Chondrocyte (in vitro differentiated cells): Measurements from ENCODE around the gene FNDC11. TPM values are rescaled to one million over a fixed set of nuclear protein-coding genes. Genes with fewer than 3 reads are reported as not detected.
"Not testable (repeated sequence)": the region's sequence is repeated elsewhere in the genome, so short reads cannot be mapped to it uniquely, and the experiment has no call there.

Experiments used
- DNase-seq: peaks from one replicate; pipeline ENCODE4 v3.0.0; 2021; ENCODE audit warnings: mixed read lengths, low spot score
- H3K27ac Mint-ChIP-seq: one replicate; pipeline ENCODE4 v1.8.0; 2021; ENCODE audit warnings: mild to moderate bottlenecking, moderate library complexity, mixed read lengths; ENCODE audit not compliant: unreplicated experiment
- H3K27me3 Mint-ChIP-seq: 2 replicates; pipeline ENCODE4 v1.8.0; 2021; ENCODE audit warnings: low read depth, mixed read lengths
- H3K36me3 Mint-ChIP-seq: 2 replicates; pipeline ENCODE4 v1.8.0; 2021; ENCODE audit warnings: low read depth, mixed read lengths
- H3K4me1 Mint-ChIP-seq: 2 replicates; pipeline ENCODE4 v1.8.0; 2021; ENCODE audit warnings: low read depth, mild to moderate bottlenecking, mixed read lengths
- H3K4me3 Mint-ChIP-seq: one replicate; pipeline ENCODE4 v1.8.0; 2021; ENCODE audit warnings: mild to moderate bottlenecking, moderate library complexity, mixed read lengths; ENCODE audit not compliant: unreplicated experiment
- H3K9me3 Mint-ChIP-seq: 2 replicates; pipeline ENCODE4 v1.8.0; 2021; ENCODE audit warnings: low read depth, mixed read lengths
- CTCF ChIP-seq: fragments of 200-600 bp; sonication (generic); IDR thresholded peaks from 2 replicates; pipeline ENCODE4 v1.5.0; 2021; ENCODE audit warnings: antibody characterized with exemption, mild to moderate bottlenecking, moderate library complexity
- total RNA-seq: library from RNA; stranded (reverse); gene quantifications from 3 replicates; pipeline ENCODE4 v1.2.1, GENCODE V29; 2021

The FNDC11 gene
- total RNA-seq, 1 donor from 2014 or later: 0.25 TPM

GRCh38 chr20:63598479-63599395 is 44.8 kb downstream of the FNDC11 start:
- no peak for TF ChIP-seq CTCF
- no peaks in the 10 kb centered on the region for H3K27me3 Mint-ChIP-seq

GRCh38 chr20:63599396-63600050 is 45.6 kb downstream of the FNDC11 start:
- no peak overlapping the region for H3K27ac Mint-ChIP-seq
- peak; percentile 68 for DNase-seq

More at GRCh38 chr20:63598479-63599395, 44.8 kb downstream of the FNDC11 start:
- Mint-ChIP-seq H3K36me3 (peaks cover 13% of the 10 kb centered on the region), H3K4me3 (no peak overlapping the region), H3K27ac (no peak overlapping the region), H3K9me3 (no peaks in the 10 kb centered on the region), H3K4me1 (no peaks in the 10 kb centered on the region)
- peak; percentile 87 for DNase-seq

GRCh38 chr20:63601679-63602078 is 47.7 kb downstream of the FNDC11 start:
- not testable (repeated sequence) for H3K4me1 Mint-ChIP-seq, H3K27ac Mint-ChIP-seq

More at GRCh38 chr20:63599396-63600050, 45.6 kb downstream of the FNDC11 start:
- H3K4me3 Mint-ChIP-seq: no peak overlapping the region
- H3K27me3 Mint-ChIP-seq: no peaks in the 10 kb centered on the region
- no peak for TF ChIP-seq CTCF
- peaks cover 13% of the 10 kb centered on the region for H3K36me3 Mint-ChIP-seq
- no peaks in the 10 kb centered on the region for H3K9me3 Mint-ChIP-seq
- no peaks in the 10 kb centered on the region for H3K4me1 Mint-ChIP-seq

GRCh38 chr20:63602321-63602720 is 48.4 kb downstream of the FNDC11 start:
- TF ChIP-seq CTCF: no peak
- no peak overlapping the region for H3K4me3 Mint-ChIP-seq
- no peaks in the 10 kb centered on the region for H3K4me1 Mint-ChIP-seq
- H3K27ac Mint-ChIP-seq: no peak overlapping the region
- peaks cover 10% of the 10 kb centered on the region for H3K36me3 Mint-ChIP-seq
- H3K9me3 Mint-ChIP-seq: no peaks in the 10 kb centered on the region
- H3K27me3 Mint-ChIP-seq: no peaks in the 10 kb centered on the region
- peak; percentile 34 for DNase-seq

More at GRCh38 chr20:63601679-63602078, 47.7 kb downstream of the FNDC11 start:
- not testable (repeated sequence) for H3K4me3 Mint-ChIP-seq, H3K27me3 Mint-ChIP-seq, H3K36me3 Mint-ChIP-seq, H3K9me3 Mint-ChIP-seq
- peak; percentile 13 for DNase-seq

Other genes with a start within 250 kb of the FNDC11 start
- gene CHRNA4, start 192.8 kb upstream of the FNDC11 start, total RNA-seq: not detected in 3 replicates
- gene KCNQ2, start 81.5 kb upstream of the FNDC11 start, total RNA-seq: not detected in 3 replicates
- gene EEF1A2, start 55.1 kb upstream of the FNDC11 start, total RNA-seq: 0.34 to 6.5 TPM (median 5.5 TPM) in 3 replicates
- 245 to 268 TPM (median 261 TPM) in 3 replicates for gene PPDPF, start 33.4 kb upstream of the FNDC11 start, total RNA-seq
- gene PTK6, start 16.8 kb upstream of the FNDC11 start, total RNA-seq: not detected in 3 replicates
- gene SRMS, start 6.4 kb upstream of the FNDC11 start, total RNA-seq: not detected in 3 replicates
- 13.6 to 18.1 TPM (median 14.9 TPM) in 3 replicates for gene HELZ2, start 20.1 kb downstream of the FNDC11 start, total RNA-seq
- 7.8 to 8.5 TPM (median 7.9 TPM) in 3 replicates for gene GMEB2, start 72.9 kb downstream of the FNDC11 start, total RNA-seq
- 7.8 to 15.0 TPM (median 7.8 TPM) in 3 replicates for gene STMN3, start 99.3 kb downstream of the FNDC11 start, total RNA-seq
- 20.4 to 45.3 TPM (median 21.9 TPM) in 3 replicates for gene RTEL1, start 104.2 kb downstream of the FNDC11 start, total RNA-seq
- 0.79 to 0.99 TPM in 2 of 3 replicates, not detected in the other for gene TNFRSF6B, start 142.5 kb downstream of the FNDC11 start, total RNA-seq
- 37.8 to 47.4 TPM (median 39.8 TPM) in 3 replicates for gene ARFRP1, start 153.8 kb downstream of the FNDC11 start, total RNA-seq
- gene ZGPAT, start 153.9 kb downstream of the FNDC11 start, total RNA-seq: 19.2 to 25.6 TPM (median 20.6 TPM) in 3 replicates
- gene LIME1, start 182.5 kb downstream of the FNDC11 start, total RNA-seq: 6.8 to 9.7 TPM (median 7.1 TPM) in 3 replicates
- gene SLC2A4RG, start 185.6 kb downstream of the FNDC11 start, total RNA-seq: 90.7 to 105 TPM (median 101 TPM) in 3 replicates